HepG2 (cell line): Measurements from ENCODE around the gene GDPD5. TPM values are rescaled to one million over a fixed set of nuclear protein-coding genes. Genes with fewer than 3 reads are reported as not detected.

Experiments
- ATF7-NPFF ChIP-seq: sonication (generic); formaldehyde crosslinking; IDR thresholded peaks from 2 replicates; pipeline ENCODE4 v1.8.1; 2023; ENCODE audit warnings: mild to moderate bottlenecking, low read depth, missing genetic modification reagents, moderate library complexity
- ELF4 ChIP-seq: sonication (generic); formaldehyde crosslinking; IDR thresholded peaks from 2 replicates; pipeline ENCODE4 v1.5.0; 2020; ENCODE audit warnings: missing genetic modification reagents, mild to moderate bottlenecking, moderate library complexity, borderline replicate concordance
- FOXC1 ChIP-seq: sonication (generic); formaldehyde crosslinking; IDR thresholded peaks from 2 replicates; pipeline ENCODE4 v1.8.0; 2022; ENCODE audit warnings: mild to moderate bottlenecking, missing genetic modification reagents, borderline replicate concordance
- GATAD2A ChIP-seq: IDR thresholded peaks from 2 replicates; pipeline ENCODE4 v1.6.1; 2016
- HES4 ChIP-seq: sonication (generic); formaldehyde crosslinking; IDR thresholded peaks from 2 replicates; pipeline ENCODE4 v1.9.0; 2021; ENCODE audit warnings: mild to moderate bottlenecking, missing genetic modification reagents, borderline replicate concordance
- MEIS1 ChIP-seq: sonication (generic); formaldehyde crosslinking; IDR thresholded peaks from 2 replicates; pipeline ENCODE4 v1.9.0; 2021; ENCODE audit warnings: mild to moderate bottlenecking, missing genetic modification reagents, moderate library complexity, borderline replicate concordance
- NCOA1 ChIP-seq: sonication (generic); formaldehyde crosslinking; IDR thresholded peaks from 2 replicates; pipeline ENCODE4 v1.9.0; 2021; ENCODE audit warnings: missing genetic modification reagents
- NPAS2 ChIP-seq: sonication (generic); formaldehyde crosslinking; IDR thresholded peaks from 2 replicates; pipeline ENCODE4 v1.8.0; 2022; ENCODE audit warnings: mild to moderate bottlenecking, missing genetic modification reagents, borderline replicate concordance
- PRDM10 ChIP-seq: sonication (generic); formaldehyde crosslinking; IDR thresholded peaks from 2 replicates; pipeline ENCODE4 v1.4.0; 2020; ENCODE audit warnings: low read depth, missing genetic modification reagents
- SOX6 ChIP-seq, 2 experiments: fragments of 450-650 bp in 1 of 2; sonication (generic) in 1 of 2; formaldehyde crosslinking in 1 of 2; IDR thresholded peaks; 2 replicates each; pipeline versions ENCODE4 v1.4.0 to v1.6.1; 2017 to 2020; ENCODE audit warnings: antibody characterized with exemption in 1 of 2, mild to moderate bottlenecking in 1 of 2, missing genetic modification reagents in 1 of 2
- TCF12 ChIP-seq, 2 experiments: fragments of 450-650 bp in 1 of 2; sonication (generic) in 1 of 2; formaldehyde crosslinking in 1 of 2; IDR thresholded peaks; 2 replicates each; pipeline versions ENCODE4 v1.6.1 to v1.8.0; 2017 to 2022; ENCODE audit warnings: antibody characterized with exemption in 1 of 2, mild to moderate bottlenecking in 1 of 2, missing genetic modification reagents in 1 of 2, moderate library complexity in 1 of 2
- UBTF ChIP-seq: sonication (generic); formaldehyde crosslinking; IDR thresholded peaks from 2 replicates; pipeline ENCODE4 v1.4.0; 2020; ENCODE audit warnings: mild to moderate bottlenecking, missing genetic modification reagents
- ZBTB39 ChIP-seq: sonication (generic); formaldehyde crosslinking; IDR thresholded peaks from 2 replicates; pipeline ENCODE4 v1.5.0; 2020; ENCODE audit warnings: missing genetic modification reagents
- ZBTB7B ChIP-seq: sonication (generic); formaldehyde crosslinking; IDR thresholded peaks from 2 replicates; pipeline ENCODE4 v1.4.0; 2020; ENCODE audit warnings: missing genetic modification reagents
- ZMAT3 ChIP-seq: sonication (generic); formaldehyde crosslinking; conservative IDR thresholded peaks from 2 replicates; pipeline ENCODE4 v1.7.0; 2021; ENCODE audit warnings: missing genetic modification reagents
- ZMYM3 ChIP-seq: sonication (generic); formaldehyde crosslinking; IDR thresholded peaks from 2 replicates; pipeline ENCODE4 v1.5.1; 2020; ENCODE audit warnings: mild to moderate bottlenecking, missing genetic modification reagents
- ZNF235 ChIP-seq: sonication (generic); formaldehyde crosslinking; IDR thresholded peaks from 2 replicates; pipeline ENCODE4 v1.8.1; 2023; ENCODE audit warnings: mild to moderate bottlenecking, missing genetic modification reagents, borderline replicate concordance
- ZNF317 ChIP-seq: sonication (generic); formaldehyde crosslinking; IDR thresholded peaks from 2 replicates; pipeline ENCODE4 v1.5.0; 2020; ENCODE audit warnings: mild to moderate bottlenecking, missing genetic modification reagents
- ZNF629 ChIP-seq: sonication (generic); formaldehyde crosslinking; conservative IDR thresholded peaks from 2 replicates; pipeline ENCODE4 v1.5.0; 2020; ENCODE audit warnings: missing genetic modification reagents
- ZNF768 ChIP-seq: sonication (generic); formaldehyde crosslinking; IDR thresholded peaks from 2 replicates; pipeline ENCODE4 v1.4.0; 2020; ENCODE audit warnings: missing genetic modification reagents
- polyA plus RNA-seq, 8 experiments: library from polyadenylated mRNA; depleted of rRNA in 3 of 8; stranded (reverse) in 7 of 8; unstranded in 1 of 8; fragments of >200 nt; fragmentation: Illumina TruSeq in 4 of 8; extraction: Trizol in 4 of 8; gene quantifications; 2 replicates each; pipeline versions ENCODE4 v1.2.1 to v1.2.3, GENCODE V29; 2011 to 2016; ENCODE audit warnings: low read depth in 4 of 8, missing spikeins in 1 of 8, mixed read lengths in 1 of 8; ENCODE audit not compliant: insufficient read depth in 1 of 8
- total RNA-seq, 5 experiments: library from RNA; depleted of rRNA; stranded (reverse); fragments of >200 nt; fragmentation: Illumina TruSeq; extraction: Trizol; gene quantifications; 2 replicates each; pipeline ENCODE4 v1.2.3, GENCODE V29; 2016; ENCODE audit warnings: low read depth in 1 of 5

Gene GDPD5
- total and polyA plus RNA-seq, 2 of the 13 experiments (the other 11 are each of a cell fraction or from before 2014, with no cell fraction given): 55.0 to 67.5 TPM

GRCh38 chr11:75561426-75562047, 35.8 kb upstream of the GDPD5 start (continued):
- TF ChIP-seq ZMAT3 (CRISPR knock-in tag) (0 out of 2 replicates have a peak, but pooled peaks have one; percentile 18), UBTF (CRISPR knock-in tag) (no peak), ELF4 (CRISPR knock-in tag) (no peak), ZNF317 (CRISPR knock-in tag) (0 out of 2 replicates have a peak, but pooled peaks have one; percentile 15), GATAD2A (CRISPR knock-in tag) (no peak), ATF7-NPFF (CRISPR knock-in tag) (no peak), NCOA1 (CRISPR knock-in tag) (0 out of 2 replicates have a peak, but pooled peaks have one; percentile 32), ZNF235 (CRISPR knock-in tag) (peak; percentile 9; the same call in 1 of the 2 replicates), ZBTB7B (CRISPR knock-in tag) (0 out of 2 replicates have a peak, but pooled peaks have one; percentile 13), TCF12 (IDR thresholded peaks at IDR 0.05) (no peak), TCF12 (CRISPR knock-in tag; IDR thresholded peaks at IDR 0.05) (no peak), HES4 (0 out of 2 replicates have a peak, but pooled peaks have one; percentile 11), ZNF768 (CRISPR knock-in tag) (peak; percentile 98), ZNF629 (peak; percentile 72), NPAS2 (CRISPR knock-in tag) (no peak), ZBTB39 (no peak), FOXC1 (0 out of 2 replicates have a peak, but pooled peaks have one; percentile 5), MEIS1 (CRISPR knock-in tag) (no peak), PRDM10 (CRISPR knock-in tag) (no peak), ZMYM3 (peak; percentile 74), SOX6 (IDR thresholded peaks at IDR 0.05) (no peak), SOX6 (CRISPR knock-in tag; IDR thresholded peaks at IDR 0.05) (peak; percentile 5; the same call in 1 of the 2 replicates)
